Measurements from ENCODE around the gene RPL13. TPM values are rescaled to one million over a fixed set of nuclear protein-coding genes. Genes with fewer than 3 reads are reported as not detected.

Gene RPL13
- total and polyA plus RNA-seq, 2 donors (not counting 1 experiment from before 2014, with no cell fraction given): 1,442 to 3,823 TPM

GRCh38 chr16:89550421-89551007 is 10.0 kb upstream of the RPL13 start:
- H3K9ac ChIP-seq (ENCODE audit: insufficient read depth, low read length): no peak overlapping the region
- peaks cover 31% of the 10 kb centered on the region for H3K36me3 ChIP-seq (ENCODE audit: control insufficient read depth, insufficient read depth, low read length)

GRCh38 chr16:89552329-89552728 is 8.2 kb upstream of the RPL13 start:
- no peaks in the 10 kb centered on the region for H4K20me1 ChIP-seq (ENCODE audit: control insufficient read depth, extremely low read depth, insufficient read depth, low read length)
- H3K4me1 ChIP-seq (ENCODE audit: control insufficient read depth, extremely low read depth, insufficient read depth, low read length): no peaks in the 10 kb centered on the region
- no peak for DNase-seq (ENCODE audit: low read depth in 2 of 2)
- TF ChIP-seq, protein P1, sequence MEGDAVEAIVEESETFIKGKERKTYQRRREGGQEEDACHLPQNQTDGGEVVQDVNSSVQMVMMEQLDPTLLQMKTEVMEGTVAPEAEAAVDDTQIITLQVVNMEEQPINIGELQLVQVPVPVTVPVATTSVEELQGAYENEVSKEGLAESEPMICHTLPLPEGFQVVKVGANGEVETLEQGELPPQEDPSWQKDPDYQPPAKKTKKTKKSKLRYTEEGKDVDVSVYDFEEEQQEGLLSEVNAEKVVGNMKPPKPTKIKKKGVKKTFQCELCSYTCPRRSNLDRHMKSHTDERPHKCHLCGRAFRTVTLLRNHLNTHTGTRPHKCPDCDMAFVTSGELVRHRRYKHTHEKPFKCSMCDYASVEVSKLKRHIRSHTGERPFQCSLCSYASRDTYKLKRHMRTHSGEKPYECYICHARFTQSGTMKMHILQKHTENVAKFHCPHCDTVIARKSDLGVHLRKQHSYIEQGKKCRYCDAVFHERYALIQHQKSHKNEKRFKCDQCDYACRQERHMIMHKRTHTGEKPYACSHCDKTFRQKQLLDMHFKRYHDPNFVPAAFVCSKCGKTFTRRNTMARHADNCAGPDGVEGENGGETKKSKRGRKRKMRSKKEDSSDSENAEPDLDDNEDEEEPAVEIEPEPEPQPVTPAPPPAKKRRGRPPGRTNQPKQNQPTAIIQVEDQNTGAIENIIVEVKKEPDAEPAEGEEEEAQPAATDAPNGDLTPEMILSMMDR (conservative IDR thresholded peaks at IDR 0.05 in 1 of 2, IDR thresholded peaks at IDR 0.05 in 1 of 2; ENCODE audit: low read depth in 1 of 2, low read length in 2 of 2): no peak
- no peak for TF ChIP-seq EZH2 (IDR thresholded peaks at IDR 0.05; ENCODE audit: low read length, missing control alignments)
- no peaks in the 10 kb centered on the region for H3K79me2 ChIP-seq (ENCODE audit: control insufficient read depth, insufficient read depth, low read length)
- no peak overlapping the region for H3K4me3 ChIP-seq (replicated peaks in 1 of 4; ENCODE audit: control extremely low read depth in 1 of 4, insufficient read depth in 1 of 4, low read depth in 3 of 4, low read length in 4 of 4)
- no peak overlapping the region for H2AFZ ChIP-seq (ENCODE audit: low read length)
- H3K4me2 ChIP-seq (ENCODE audit: extremely low read depth, insufficient read depth, low read length): no peak overlapping the region
- H3K9me3 ChIP-seq (ENCODE audit: control insufficient read depth, insufficient read depth, low read depth, low read length): no peaks in the 10 kb centered on the region
- no peak overlapping the region for H3K27ac ChIP-seq (ENCODE audit: insufficient read depth, low read length)
- no peaks in the 10 kb centered on the region for H3K27me3 ChIP-seq (ENCODE audit: control insufficient read depth, insufficient read depth, low read length)
- peaks cover 36% of the 10 kb centered on the region for H3K36me3 ChIP-seq (ENCODE audit: control insufficient read depth, insufficient read depth, low read length)
- H3K9ac ChIP-seq (ENCODE audit: insufficient read depth, low read length): no peak overlapping the region

More at GRCh38 chr16:89550421-89551007, 10.0 kb upstream of the RPL13 start:
- Histone ChIP-seq H3K27me3 (ENCODE audit: control insufficient read depth, insufficient read depth, low read length) (no peaks in the 10 kb centered on the region), H3K9me3 (ENCODE audit: control insufficient read depth, insufficient read depth, low read depth, low read length) (no peaks in the 10 kb centered on the region), H3K79me2 (ENCODE audit: control insufficient read depth, insufficient read depth, low read length) (no peaks in the 10 kb centered on the region), H3K4me1 (ENCODE audit: control insufficient read depth, extremely low read depth, insufficient read depth, low read length) (no peaks in the 10 kb centered on the region), H2AFZ (ENCODE audit: low read length) (no peak overlapping the region), H4K20me1 (ENCODE audit: control insufficient read depth, extremely low read depth, insufficient read depth, low read length) (no peaks in the 10 kb centered on the region), H3K4me2 (ENCODE audit: extremely low read depth, insufficient read depth, low read length) (no peak overlapping the region), H3K27ac (ENCODE audit: insufficient read depth, low read length) (no peak overlapping the region), H3K4me3 (replicated peaks in 1 of 4; ENCODE audit: control extremely low read depth in 1 of 4, insufficient read depth in 1 of 4, low read depth in 3 of 4, low read length in 4 of 4) (no peak overlapping the region)
- no peak for TF ChIP-seq EZH2 (IDR thresholded peaks at IDR 0.05; ENCODE audit: low read length, missing control alignments)
- TF ChIP-seq, protein P1 (conservative IDR thresholded peaks at IDR 0.05 in 1 of 2, IDR thresholded peaks at IDR 0.05 in 1 of 2; ENCODE audit: low read depth in 1 of 2, low read length in 2 of 2): no peak
- no peak for DNase-seq (ENCODE audit: low read depth in 2 of 2)

- Histone ChIP-seq H3K4me2 (ENCODE audit: extremely low read depth, insufficient read depth, low read length) (no peak overlapping the region), H3K27me3 (ENCODE audit: control insufficient read depth, insufficient read depth, low read length) (no peaks in the 10 kb centered on the region), H2AFZ (ENCODE audit: low read length) (no peak overlapping the region), H3K4me3 (replicated peaks in 1 of 4; ENCODE audit: control extremely low read depth in 1 of 4, insufficient read depth in 1 of 4, low read depth in 3 of 4, low read length in 4 of 4) (no peak overlapping the region), H3K79me2 (ENCODE audit: control insufficient read depth, insufficient read depth, low read length) (no peaks in the 10 kb centered on the region), H3K4me1 (ENCODE audit: control insufficient read depth, extremely low read depth, insufficient read depth, low read length) (no peaks in the 10 kb centered on the region), H4K20me1 (ENCODE audit: control insufficient read depth, extremely low read depth, insufficient read depth, low read length) (no peaks in the 10 kb centered on the region), H3K27ac (ENCODE audit: insufficient read depth, low read length) (no peak overlapping the region), H3K9me3 (ENCODE audit: control insufficient read depth, insufficient read depth, low read depth, low read length) (no peaks in the 10 kb centered on the region), H3K36me3 (ENCODE audit: control insufficient read depth, insufficient read depth, low read length) (peaks cover 34% of the 10 kb centered on the region), H3K9ac (ENCODE audit: insufficient read depth, low read length) (no peak overlapping the region)
- DNase-seq (ENCODE audit: low read depth in 2 of 2): no peak
- TF ChIP-seq, protein P1 (conservative IDR thresholded peaks at IDR 0.05 in 1 of 2, IDR thresholded peaks at IDR 0.05 in 1 of 2; ENCODE audit: low read depth in 1 of 2, low read length in 2 of 2): no peak
- no peak for TF ChIP-seq EZH2 (IDR thresholded peaks at IDR 0.05; ENCODE audit: low read length, missing control alignments)
Measured at GRCh38 chr16:89552913-89553312, 7.6 kb upstream of the RPL13 start.

Data from fibroblast of lung (primary cell).